GM23338 (cell line): ENCODE data around the gene OTUD1. TPM values are rescaled to one million over a fixed set of nuclear protein-coding genes. Genes with fewer than 3 reads are reported as not detected.
"Not testable (repeated sequence)": the region's sequence is repeated elsewhere in the genome, so short reads cannot be mapped to it uniquely, and the experiment has no call there.

Source experiments
- ATAC-seq: fragments of 200-7000 bp; cut with Tn5 transposase; 3 replicates; pipeline ENCODE4 v1.9.1; 2020
- DNase-seq: peaks from one replicate; pipeline ENCODE4 v3.0.0-alpha.2; 2015; ENCODE audit warnings: low spot score
- H2AFZ ChIP-seq: fragments of 200-600 bp; sonication (generic); 2 replicates; pipeline ENCODE4 v1.8.0; 2016; ENCODE audit warnings: antibody characterized with exemption, mild to moderate bottlenecking, moderate library complexity
- H3F3A ChIP-seq: fragments of 200-600 bp; sonication (generic); replicated peaks from 2 replicates; pipeline ENCODE4 v1.8.0; 2017; ENCODE audit warnings: antibody characterized with exemption, mixed run types, low read depth
- H3K27ac ChIP-seq: fragments of 200-600 bp; sonication (generic); 2 replicates; pipeline ENCODE4 v1.6.1; 2016; ENCODE audit warnings: low read depth
- H3K27me3 ChIP-seq: fragments of 200-600 bp; sonication (generic); 2 replicates; pipeline ENCODE4 v1.8.0; 2016; ENCODE audit warnings: mild to moderate bottlenecking, mixed run types, moderate library complexity; ENCODE audit not compliant: insufficient read depth
- H3K36me3 ChIP-seq: fragments of 200-600 bp; sonication (generic); 2 replicates; pipeline ENCODE4 v1.8.0; 2016; ENCODE audit warnings: mild to moderate bottlenecking; ENCODE audit not compliant: insufficient read depth
- H3K4me1 ChIP-seq: fragments of 200-600 bp; sonication (generic); 2 replicates; pipeline ENCODE4 v1.8.0; 2016; ENCODE audit warnings: mild to moderate bottlenecking, moderate library complexity; ENCODE audit not compliant: insufficient read depth
- H3K4me2 ChIP-seq: fragments of 200-600 bp; sonication (generic); 2 replicates; pipeline ENCODE4 v1.7.1; 2017; ENCODE audit warnings: mixed run types
- H3K4me3 ChIP-seq: fragments of 200-600 bp; sonication (generic); 2 replicates; pipeline ENCODE4 v1.6.1; 2016; ENCODE audit warnings: mixed run types
- H3K79me2 ChIP-seq: fragments of 200-600 bp; sonication (generic); replicated peaks from 2 replicates; pipeline ENCODE4 v1.8.0; 2017; ENCODE audit warnings: mild to moderate bottlenecking; ENCODE audit not compliant: insufficient read depth
- H3K9me2 ChIP-seq: fragments of 200-600 bp; sonication (generic); 2 replicates; pipeline ENCODE4 v1.8.0; 2017; ENCODE audit not compliant: insufficient read depth
- H4K20me1 ChIP-seq: fragments of 200-600 bp; sonication (generic); replicated peaks from 2 replicates; pipeline ENCODE4 v1.8.0; 2017; ENCODE audit warnings: mild to moderate bottlenecking; ENCODE audit not compliant: insufficient read depth
- H3K27ac Mint-ChIP-seq: 2 replicates; pipeline ENCODE4 v1.8.0; 2020; ENCODE audit warnings: inconsistent platforms, mild to moderate bottlenecking, moderate library complexity, mixed read lengths
- H3K27me3 Mint-ChIP-seq: 3 replicates; pipeline ENCODE4 v1.8.0; 2022; ENCODE audit warnings: low read depth, mild to moderate bottlenecking, moderate library complexity, mixed read lengths, inconsistent platforms; ENCODE audit not compliant: insufficient read depth, poor library complexity
- H3K36me3 Mint-ChIP-seq: 3 replicates; pipeline ENCODE4 v1.8.0; 2021; ENCODE audit warnings: low read depth, mild to moderate bottlenecking, inconsistent platforms, moderate library complexity, mixed read lengths
- H3K4me1 Mint-ChIP-seq: 3 replicates; pipeline ENCODE4 v1.8.0; 2020; ENCODE audit warnings: mild to moderate bottlenecking, inconsistent platforms, mixed read lengths
- H3K4me3 Mint-ChIP-seq: 3 replicates; pipeline ENCODE4 v1.8.0; 2021; ENCODE audit warnings: moderate library complexity, mild to moderate bottlenecking, inconsistent platforms, mixed read lengths
- H3K9me3 Mint-ChIP-seq: 3 replicates; pipeline ENCODE4 v1.8.0; 2020; ENCODE audit warnings: moderate library complexity, mild to moderate bottlenecking, inconsistent platforms, mixed read lengths
- CREB1 ChIP-seq: fragments of 250-450 bp; sonication (Bioruptor Pico); IDR thresholded peaks from 2 replicates; pipeline ENCODE4 v1.5.0; 2020; ENCODE audit warnings: low read depth, mild to moderate bottlenecking, moderate library complexity
- EZH2 ChIP-seq: fragments of 200-600 bp; sonication (generic); IDR thresholded peaks from one replicate; pipeline ENCODE4 v1.8.0; 2017; ENCODE audit warnings: antibody characterized with exemption, mild to moderate bottlenecking, low read depth; ENCODE audit not compliant: unreplicated experiment
- EZH2phosphoT487 ChIP-seq: fragments of 200-600 bp; sonication (generic); IDR thresholded peaks from one replicate; pipeline ENCODE4 v1.8.1; 2018; ENCODE audit warnings: antibody characterized with exemption; ENCODE audit not compliant: unreplicated experiment
- JUNB ChIP-seq: IDR thresholded peaks from one replicate; pipeline ENCODE4 v1.6.1; 2016; ENCODE audit warnings: antibody characterized with exemption; ENCODE audit not compliant: unreplicated experiment
- NANOG ChIP-seq: IDR thresholded peaks from 2 replicates; pipeline ENCODE4 v1.6.1; 2016; ENCODE audit warnings: antibody characterized with exemption, borderline replicate concordance
- POLR2AphosphoS5 ChIP-seq: IDR thresholded peaks from 2 replicates; pipeline ENCODE4 v1.6.1; 2016; ENCODE audit warnings: antibody characterized with exemption, low read depth
- STAT1 ChIP-seq: IDR thresholded peaks from one replicate; pipeline ENCODE4 v1.6.1; 2016; ENCODE audit warnings: antibody characterized with exemption; ENCODE audit not compliant: unreplicated experiment
- ZNF114 ChIP-seq: fragments of 250-450 bp; sonication (Bioruptor Pico); IDR thresholded peaks from 2 replicates; pipeline ENCODE4 v1.5.0; 2020; ENCODE audit warnings: mild to moderate bottlenecking, moderate library complexity
- ZNF331 ChIP-seq: fragments of 250-450 bp; sonication (Bioruptor Pico); IDR thresholded peaks from 2 replicates; pipeline ENCODE4 v1.5.0; 2020; ENCODE audit warnings: low read depth, mild to moderate bottlenecking, moderate library complexity
- polyA plus RNA-seq: library from polyadenylated mRNA; unstranded; fragments of >200 nt; fragmentation: Nextera tagmentation; extraction: Ambion mirVana; gene quantifications from 2 replicates; pipeline ENCODE4 v1.2.1, GENCODE V29; 2016
- total RNA-seq: library from RNA; depleted of rRNA; stranded (reverse); fragments of >200 nt; shearing (Covaris generic); gene quantifications from 2 replicates; pipeline ENCODE4 v1.2.3, GENCODE V29; 2014
- TF ChIP-seq, protein P1 (sequence below): fragments of 250-450 bp; sonication (Bioruptor Pico); IDR thresholded peaks from 2 replicates; pipeline ENCODE4 v1.5.0; 2020; ENCODE audit warnings: mild to moderate bottlenecking, moderate library complexity
- TF ChIP-seq, protein P2 (sequence below): IDR thresholded peaks from 2 replicates; pipeline ENCODE4 v1.6.1; 2016; ENCODE audit warnings: antibody characterized with exemption

OTUD1 gene
- total and polyA plus RNA-seq, 2 experiments from 2014 or later: 2.5 to 8.3 TPM

DNA sequence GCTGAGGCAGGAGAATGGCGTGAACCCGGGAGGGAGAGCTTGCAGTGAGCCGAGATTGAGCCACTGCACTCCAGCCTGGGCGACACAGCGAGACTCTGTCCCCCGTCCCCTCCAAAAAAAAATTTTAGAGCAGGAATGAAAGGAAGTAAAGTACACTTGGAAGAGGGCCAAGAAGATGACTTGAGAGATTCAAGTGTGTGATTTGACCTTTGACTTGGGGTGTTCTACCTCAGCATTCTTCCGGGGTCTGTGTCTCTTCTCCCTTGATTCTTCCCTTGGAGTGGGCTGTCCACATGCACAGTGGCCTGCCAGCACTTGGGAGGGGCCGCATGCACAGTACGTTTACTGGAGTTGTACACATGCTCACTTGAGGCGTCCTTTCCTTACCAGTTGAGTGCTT, 48.5 kb upstream of the OTUD1 start:
- not testable (repeated sequence) for H2AFZ ChIP-seq, H3K4me1 Mint-ChIP-seq, H3K36me3 ChIP-seq, H3K4me1 ChIP-seq, H3F3A ChIP-seq, H3K27me3 Mint-ChIP-seq, H3K27ac ChIP-seq, DNase-seq, H3K79me2 ChIP-seq, H3K27ac Mint-ChIP-seq, H3K27me3 ChIP-seq, H3K9me2 ChIP-seq, H3K36me3 Mint-ChIP-seq, H3K4me2 ChIP-seq, H4K20me1 ChIP-seq, H3K4me3 ChIP-seq, H3K9me3 Mint-ChIP-seq, ATAC-seq, H3K4me3 Mint-ChIP-seq

DNA sequence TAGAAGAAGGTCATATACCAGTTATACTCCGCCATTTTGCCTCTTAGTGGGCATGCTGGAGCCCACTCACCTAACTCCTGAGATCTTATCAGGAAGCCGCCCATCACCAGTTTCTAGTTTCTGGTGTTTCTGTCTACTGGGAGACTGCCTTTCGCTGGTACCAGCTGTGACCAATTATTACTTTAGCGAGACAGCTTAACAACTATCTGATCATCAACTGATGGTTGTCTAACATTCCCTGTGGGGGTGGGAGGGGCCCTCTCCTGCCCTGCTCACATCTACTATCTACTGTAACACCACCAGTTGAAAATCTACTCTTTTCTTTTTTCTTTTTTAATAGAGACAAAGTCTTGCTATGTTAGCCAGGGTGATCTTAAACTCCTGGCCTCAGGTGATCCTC, 48.1 kb upstream of the OTUD1 start:
- Histone ChIP-seq H4K20me1 (no peaks in the 10 kb centered on the region), H3K36me3 (no peaks in the 10 kb centered on the region), H2AFZ (no peak overlapping the region), H3K27ac (no peak overlapping the region), H3K27me3 (no peaks in the 10 kb centered on the region), H3K4me1 (no peaks in the 10 kb centered on the region), H3K9me2 (no peaks in the 10 kb centered on the region), H3K4me2 (no peak overlapping the region), H3K4me3 (no peak overlapping the region), H3F3A (no peaks in the 10 kb centered on the region), H3K79me2 (no peaks in the 10 kb centered on the region)
- ATAC-seq (no peak), DNase-seq (no peak)
- Mint-ChIP-seq H3K4me3 (no peak overlapping the region), H3K9me3 (no peaks in the 10 kb centered on the region), H3K36me3 (no peaks in the 10 kb centered on the region), H3K27ac (no peak overlapping the region), H3K27me3 (peaks cover 4% of the 10 kb centered on the region), H3K4me1 (no peaks in the 10 kb centered on the region)
- no peak for TF ChIP-seq ZNF331 (CRISPR knock-in tag)
- TF ChIP-seq POLR2AphosphoS5: no peak
- no peak for TF ChIP-seq EZH2
- no peak for TF ChIP-seq CREB1 (CRISPR knock-in tag)
- TF ChIP-seq, protein P1, sequence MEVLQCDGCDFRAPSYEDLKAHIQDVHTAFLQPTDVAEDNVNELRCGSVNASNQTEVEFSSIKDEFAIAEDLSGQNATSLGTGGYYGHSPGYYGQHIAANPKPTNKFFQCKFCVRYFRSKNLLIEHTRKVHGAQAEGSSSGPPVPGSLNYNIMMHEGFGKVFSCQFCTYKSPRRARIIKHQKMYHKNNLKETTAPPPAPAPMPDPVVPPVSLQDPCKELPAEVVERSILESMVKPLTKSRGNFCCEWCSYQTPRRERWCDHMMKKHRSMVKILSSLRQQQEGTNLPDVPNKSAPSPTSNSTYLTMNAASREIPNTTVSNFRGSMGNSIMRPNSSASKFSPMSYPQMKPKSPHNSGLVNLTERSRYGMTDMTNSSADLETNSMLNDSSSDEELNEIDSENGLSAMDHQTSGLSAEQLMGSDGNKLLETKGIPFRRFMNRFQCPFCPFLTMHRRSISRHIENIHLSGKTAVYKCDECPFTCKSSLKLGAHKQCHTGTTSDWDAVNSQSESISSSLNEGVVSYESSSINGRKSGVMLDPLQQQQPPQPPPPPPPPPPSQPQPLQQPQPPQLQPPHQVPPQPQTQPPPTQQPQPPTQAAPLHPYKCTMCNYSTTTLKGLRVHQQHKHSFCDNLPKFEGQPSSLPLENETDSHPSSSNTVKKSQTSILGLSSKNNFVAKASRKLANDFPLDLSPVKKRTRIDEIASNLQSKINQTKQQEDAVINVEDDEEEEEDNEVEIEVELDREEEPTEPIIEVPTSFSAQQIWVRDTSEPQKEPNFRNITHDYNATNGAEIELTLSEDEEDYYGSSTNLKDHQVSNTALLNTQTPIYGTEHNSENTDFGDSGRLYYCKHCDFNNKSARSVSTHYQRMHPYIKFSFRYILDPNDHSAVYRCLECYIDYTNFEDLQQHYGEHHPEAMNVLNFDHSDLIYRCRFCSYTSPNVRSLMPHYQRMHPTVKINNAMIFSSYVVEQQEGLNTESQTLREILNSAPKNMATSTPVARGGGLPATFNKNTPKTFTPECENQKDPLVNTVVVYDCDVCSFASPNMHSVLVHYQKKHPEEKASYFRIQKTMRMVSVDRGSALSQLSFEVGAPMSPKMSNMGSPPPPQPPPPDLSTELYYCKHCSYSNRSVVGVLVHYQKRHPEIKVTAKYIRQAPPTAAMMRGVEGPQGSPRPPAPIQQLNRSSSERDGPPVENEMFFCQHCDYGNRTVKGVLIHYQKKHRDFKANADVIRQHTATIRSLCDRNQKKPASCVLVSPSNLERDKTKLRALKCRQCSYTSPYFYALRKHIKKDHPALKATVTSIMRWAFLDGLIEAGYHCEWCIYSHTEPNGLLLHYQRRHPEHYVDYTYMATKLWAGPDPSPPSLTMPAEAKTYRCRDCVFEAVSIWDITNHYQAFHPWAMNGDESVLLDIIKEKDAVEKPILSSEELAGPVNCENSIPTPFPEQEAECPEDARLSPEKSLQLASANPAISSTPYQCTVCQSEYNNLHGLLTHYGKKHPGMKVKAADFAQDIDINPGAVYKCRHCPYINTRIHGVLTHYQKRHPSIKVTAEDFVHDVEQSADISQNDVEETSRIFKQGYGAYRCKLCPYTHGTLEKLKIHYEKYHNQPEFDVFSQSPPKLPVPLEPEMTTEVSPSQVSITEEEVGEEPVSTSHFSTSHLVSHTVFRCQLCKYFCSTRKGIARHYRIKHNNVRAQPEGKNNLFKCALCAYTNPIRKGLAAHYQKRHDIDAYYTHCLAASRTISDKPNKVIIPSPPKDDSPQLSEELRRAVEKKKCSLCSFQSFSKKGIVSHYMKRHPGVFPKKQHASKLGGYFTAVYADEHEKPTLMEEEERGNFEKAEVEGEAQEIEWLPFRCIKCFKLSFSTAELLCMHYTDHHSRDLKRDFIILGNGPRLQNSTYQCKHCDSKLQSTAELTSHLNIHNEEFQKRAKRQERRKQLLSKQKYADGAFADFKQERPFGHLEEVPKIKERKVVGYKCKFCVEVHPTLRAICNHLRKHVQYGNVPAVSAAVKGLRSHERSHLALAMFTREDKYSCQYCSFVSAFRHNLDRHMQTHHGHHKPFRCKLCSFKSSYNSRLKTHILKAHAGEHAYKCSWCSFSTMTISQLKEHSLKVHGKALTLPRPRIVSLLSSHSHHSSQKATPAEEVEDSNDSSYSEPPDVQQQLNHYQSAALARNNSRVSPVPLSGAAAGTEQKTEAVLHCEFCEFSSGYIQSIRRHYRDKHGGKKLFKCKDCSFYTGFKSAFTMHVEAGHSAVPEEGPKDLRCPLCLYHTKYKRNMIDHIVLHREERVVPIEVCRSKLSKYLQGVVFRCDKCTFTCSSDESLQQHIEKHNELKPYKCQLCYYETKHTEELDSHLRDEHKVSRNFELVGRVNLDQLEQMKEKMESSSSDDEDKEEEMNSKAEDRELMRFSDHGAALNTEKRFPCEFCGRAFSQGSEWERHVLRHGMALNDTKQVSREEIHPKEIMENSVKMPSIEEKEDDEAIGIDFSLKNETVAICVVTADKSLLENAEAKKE (CRISPR knock-in tag): no peak
- no peak for TF ChIP-seq JUNB
- TF ChIP-seq, protein P2, sequence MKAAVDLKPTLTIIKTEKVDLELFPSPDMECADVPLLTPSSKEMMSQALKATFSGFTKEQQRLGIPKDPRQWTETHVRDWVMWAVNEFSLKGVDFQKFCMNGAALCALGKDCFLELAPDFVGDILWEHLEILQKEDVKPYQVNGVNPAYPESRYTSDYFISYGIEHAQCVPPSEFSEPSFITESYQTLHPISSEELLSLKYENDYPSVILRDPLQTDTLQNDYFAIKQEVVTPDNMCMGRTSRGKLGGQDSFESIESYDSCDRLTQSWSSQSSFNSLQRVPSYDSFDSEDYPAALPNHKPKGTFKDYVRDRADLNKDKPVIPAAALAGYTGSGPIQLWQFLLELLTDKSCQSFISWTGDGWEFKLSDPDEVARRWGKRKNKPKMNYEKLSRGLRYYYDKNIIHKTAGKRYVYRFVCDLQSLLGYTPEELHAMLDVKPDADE: no peak
- TF ChIP-seq STAT1: no peak
- TF ChIP-seq ZNF114 (CRISPR knock-in tag): no peak
- TF ChIP-seq NANOG: no peak
- no peak for TF ChIP-seq EZH2phosphoT487
